HepG2 (cell line): ENCODE measurements around the gene HNRNPH2. TPM values are rescaled to one million over a fixed set of nuclear protein-coding genes. Genes with fewer than 3 reads are reported as not detected.
A peak's percentile ranks its signal among the peaks of the same experiment; 100 is the strongest.

Experiments
- BCL6 ChIP-seq: IDR thresholded peaks from 2 replicates; pipeline ENCODE4 v1.6.1; 2016; ENCODE audit warnings: missing genetic modification reagents, missing compliant biosample characterization
- CREM ChIP-seq, 2 experiments: sonication (generic) in 1 of 2; formaldehyde crosslinking in 1 of 2; IDR thresholded peaks; 2 replicates each; pipeline versions ENCODE4 v1.4.0 to v1.6.1; 2016 to 2020; ENCODE audit warnings: antibody characterized with exemption in 1 of 2, mild to moderate bottlenecking in 1 of 2, missing genetic modification reagents in 1 of 2
- FOXK2 ChIP-seq: fragments of 450-650 bp; IDR thresholded peaks from 2 replicates; pipeline ENCODE4 v1.6.1; 2016
- HMG20A ChIP-seq: IDR thresholded peaks from 2 replicates; pipeline ENCODE4 v1.6.1; 2016; ENCODE audit warnings: borderline replicate concordance
- MAF1 ChIP-seq: sonication (generic); formaldehyde crosslinking; IDR thresholded peaks from 2 replicates; pipeline ENCODE4 v1.5.0; 2020; ENCODE audit warnings: missing genetic modification reagents, borderline replicate concordance
- MAFG ChIP-seq: sonication (generic); formaldehyde crosslinking; IDR thresholded peaks from 2 replicates; pipeline ENCODE4 v1.5.1; 2020; ENCODE audit warnings: mild to moderate bottlenecking, missing genetic modification reagents
- NBN ChIP-seq: fragments of 450-650 bp; conservative IDR thresholded peaks from 2 replicates; pipeline ENCODE4 v1.6.1; 2017
- NCOA1 ChIP-seq: sonication (generic); formaldehyde crosslinking; IDR thresholded peaks from 2 replicates; pipeline ENCODE4 v1.9.0; 2021; ENCODE audit warnings: missing genetic modification reagents
- NFRKB ChIP-seq: fragments of 450-650 bp; IDR thresholded peaks from 2 replicates; pipeline ENCODE4 v1.6.1; 2017
- SRF ChIP-seq: IDR thresholded peaks from 2 replicates; pipeline ENCODE4 v1.6.1; 2011; ENCODE audit warnings: mild to moderate bottlenecking, low read depth, low read length, moderate library complexity
- TEAD3 ChIP-seq: optimal IDR thresholded peaks from 2 replicates; pipeline ENCODE3; 2016; ENCODE audit warnings: borderline replicate concordance
- TP53 ChIP-seq: sonication (generic); formaldehyde crosslinking; conservative IDR thresholded peaks from 2 replicates; pipeline ENCODE4 v1.4.0; 2020; ENCODE audit warnings: missing genetic modification reagents
- TRAFD1 ChIP-seq: sonication (generic); formaldehyde crosslinking; IDR thresholded peaks from 2 replicates; pipeline ENCODE4 v1.5.1; 2020; ENCODE audit warnings: missing genetic modification reagents, mild to moderate bottlenecking, borderline replicate concordance
- XRCC5 ChIP-seq: fragments of 200-400 bp; formaldehyde crosslinking; optimal IDR thresholded peaks from 2 replicates; pipeline ENCODE3; 2017; ENCODE audit warnings: mild to moderate bottlenecking, low read length
- ZC3H4 ChIP-seq: sonication (generic); formaldehyde crosslinking; IDR thresholded peaks from 2 replicates; pipeline ENCODE4 v1.4.0; 2020; ENCODE audit warnings: missing genetic modification reagents, borderline replicate concordance
- ZIK1 ChIP-seq: sonication (generic); formaldehyde crosslinking; IDR thresholded peaks from 2 replicates; pipeline ENCODE4 v1.5.0; 2020; ENCODE audit warnings: mild to moderate bottlenecking, low read depth, missing genetic modification reagents, borderline replicate concordance
- ZKSCAN8 ChIP-seq: IDR thresholded peaks from 2 replicates; pipeline ENCODE4 v1.6.1; 2016; ENCODE audit warnings: borderline replicate concordance, missing genetic modification reagents, missing compliant biosample characterization
- ZNF292 ChIP-seq: sonication (generic); formaldehyde crosslinking; IDR thresholded peaks from 2 replicates; pipeline ENCODE4 v1.8.1; 2022; ENCODE audit warnings: mild to moderate bottlenecking, low read depth, missing genetic modification reagents, borderline replicate concordance
- ZNF484 ChIP-seq: sonication (generic); formaldehyde crosslinking; IDR thresholded peaks from 2 replicates; pipeline ENCODE4 v1.5.1; 2020; ENCODE audit warnings: mild to moderate bottlenecking, low read depth, missing genetic modification reagents, borderline replicate concordance
- ZNF670 ChIP-seq: sonication (generic); formaldehyde crosslinking; IDR thresholded peaks from 2 replicates; pipeline ENCODE4 v1.8.0; 2022; ENCODE audit warnings: mild to moderate bottlenecking, missing genetic modification reagents, borderline replicate concordance
- ZNF709 ChIP-seq: sonication (generic); formaldehyde crosslinking; IDR thresholded peaks from 2 replicates; pipeline ENCODE4 v1.5.0; 2020; ENCODE audit warnings: mild to moderate bottlenecking, missing genetic modification reagents
- ZNF761 ChIP-seq: sonication (generic); formaldehyde crosslinking; conservative IDR thresholded peaks from 2 replicates; pipeline ENCODE4 v1.4.0; 2020; ENCODE audit warnings: mild to moderate bottlenecking, missing genetic modification reagents
- polyA plus RNA-seq, 8 experiments: library from polyadenylated mRNA; depleted of rRNA in 3 of 8; stranded (reverse) in 7 of 8; unstranded in 1 of 8; fragments of >200 nt; fragmentation: Illumina TruSeq in 4 of 8; extraction: Trizol in 4 of 8; gene quantifications; 2 replicates each; pipeline versions ENCODE4 v1.2.1 to v1.2.3, GENCODE V29; 2011 to 2016; ENCODE audit warnings: low read depth in 4 of 8, missing spikeins in 1 of 8, mixed read lengths in 1 of 8; ENCODE audit not compliant: insufficient read depth in 1 of 8
- total RNA-seq, 5 experiments: library from RNA; depleted of rRNA; stranded (reverse); fragments of >200 nt; fragmentation: Illumina TruSeq; extraction: Trizol; gene quantifications; 2 replicates each; pipeline ENCODE4 v1.2.3, GENCODE V29; 2016; ENCODE audit warnings: low read depth in 1 of 5
- TF ChIP-seq, protein P1 (sequence below): IDR thresholded peaks from 2 replicates; pipeline ENCODE4 v1.6.1; 2016
- TF ChIP-seq, protein P2 (sequence below): IDR thresholded peaks from 2 replicates; pipeline ENCODE4 v1.6.1; 2016; ENCODE audit warnings: control low read depth
- TF ChIP-seq, protein P3 (sequence below): IDR thresholded peaks from 2 replicates; pipeline ENCODE4 v1.6.1; 2016; ENCODE audit warnings: missing biosample characterization, missing genetic modification reagents, low read depth

Gene HNRNPH2
- total and polyA plus RNA-seq, 2 of the 13 experiments (the other 11 are each of a cell fraction or from before 2014, with no cell fraction given): 23.8 to 56.9 TPM

DNA sequence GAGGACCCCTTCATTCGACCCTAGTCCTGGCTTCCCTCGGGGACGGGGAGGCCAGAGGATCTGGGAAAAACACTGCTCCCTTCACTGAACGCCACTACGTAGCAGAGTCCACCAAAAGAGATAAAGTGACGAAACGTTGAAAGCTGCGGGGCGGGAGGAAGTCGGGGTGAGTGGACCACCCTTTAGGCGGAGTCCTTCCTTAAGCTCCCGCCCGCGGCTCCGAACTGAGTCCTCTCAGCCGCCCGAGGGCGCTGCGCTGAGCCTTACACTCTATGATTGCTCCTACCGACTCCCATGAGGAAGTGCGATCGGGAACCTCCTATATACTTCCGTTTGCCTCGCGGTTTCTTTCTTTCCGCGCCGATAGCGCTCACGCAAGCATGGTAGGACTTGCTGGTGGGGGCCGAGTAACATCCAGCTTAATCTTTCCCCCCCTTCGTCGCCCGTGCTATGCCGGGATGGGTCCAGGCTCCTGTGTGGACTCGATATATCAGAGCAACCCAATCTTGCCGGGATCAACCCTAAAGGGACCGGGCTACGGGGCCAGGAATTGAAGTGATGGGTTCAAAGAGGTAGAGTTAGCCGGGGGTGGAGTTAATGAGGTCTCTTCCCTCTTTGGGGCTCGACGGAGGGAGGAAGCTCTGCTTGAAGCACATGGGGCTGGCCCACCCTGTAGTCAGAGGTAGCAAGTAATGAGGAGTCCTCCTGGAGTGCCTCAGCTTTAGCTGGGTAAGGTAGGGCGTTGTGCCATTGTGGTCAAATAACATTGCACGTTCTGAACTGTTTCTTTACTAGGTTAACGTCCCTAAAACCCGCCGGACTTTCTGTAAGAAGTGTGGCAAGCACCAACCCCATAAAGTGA is 17.1 kb upstream of the HNRNPH2 start, which contains the start of gene RPL36A (continued):
- no peak for TF ChIP-seq SRF
- TF ChIP-seq, protein P1, sequence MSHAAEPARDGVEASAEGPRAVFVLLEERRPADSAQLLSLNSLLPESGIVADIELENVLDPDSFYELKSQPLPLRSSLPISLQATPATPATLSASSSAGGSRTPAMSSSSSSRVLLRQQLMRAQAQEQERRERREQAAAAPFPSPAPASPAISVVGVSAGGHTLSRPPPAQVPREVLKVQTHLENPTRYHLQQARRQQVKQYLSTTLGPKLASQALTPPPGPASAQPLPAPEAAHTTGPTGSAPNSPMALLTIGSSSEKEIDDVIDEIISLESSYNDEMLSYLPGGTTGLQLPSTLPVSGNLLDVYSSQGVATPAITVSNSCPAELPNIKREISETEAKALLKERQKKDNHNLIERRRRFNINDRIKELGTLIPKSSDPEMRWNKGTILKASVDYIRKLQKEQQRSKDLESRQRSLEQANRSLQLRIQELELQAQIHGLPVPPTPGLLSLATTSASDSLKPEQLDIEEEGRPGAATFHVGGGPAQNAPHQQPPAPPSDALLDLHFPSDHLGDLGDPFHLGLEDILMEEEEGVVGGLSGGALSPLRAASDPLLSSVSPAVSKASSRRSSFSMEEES: peak; percentile 48; the same call in 1 of the 2 replicates
- no peak for TF ChIP-seq TP53 (CRISPR knock-in tag)
- TF ChIP-seq ZNF670 (CRISPR knock-in tag): no peak
- TF ChIP-seq NBN: no peak
- TF ChIP-seq ZNF761 (CRISPR knock-in tag): no peak
- TF ChIP-seq MAFG (CRISPR knock-in tag): no peak
- TF ChIP-seq TRAFD1 (CRISPR knock-in tag): no peak
- TF ChIP-seq BCL6: 0 out of 2 replicates have a peak, but pooled peaks have one; percentile 19
- no peak for TF ChIP-seq MAF1 (CRISPR knock-in tag)
- TF ChIP-seq HMG20A: no peak
- TF ChIP-seq ZNF709 (CRISPR knock-in tag): no peak
- TF ChIP-seq, protein P2, sequence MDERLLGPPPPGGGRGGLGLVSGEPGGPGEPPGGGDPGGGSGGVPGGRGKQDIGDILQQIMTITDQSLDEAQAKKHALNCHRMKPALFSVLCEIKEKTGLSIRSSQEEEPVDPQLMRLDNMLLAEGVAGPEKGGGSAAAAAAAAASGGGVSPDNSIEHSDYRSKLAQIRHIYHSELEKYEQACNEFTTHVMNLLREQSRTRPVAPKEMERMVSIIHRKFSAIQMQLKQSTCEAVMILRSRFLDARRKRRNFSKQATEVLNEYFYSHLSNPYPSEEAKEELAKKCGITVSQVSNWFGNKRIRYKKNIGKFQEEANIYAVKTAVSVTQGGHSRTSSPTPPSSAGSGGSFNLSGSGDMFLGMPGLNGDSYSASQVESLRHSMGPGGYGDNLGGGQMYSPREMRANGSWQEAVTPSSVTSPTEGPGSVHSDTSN (CRISPR knock-in tag): no peak
- peak; percentile 55; the same call in 1 of the 2 replicates for TF ChIP-seq CREM (IDR thresholded peaks at IDR 0.05)
- TF ChIP-seq CREM (CRISPR knock-in tag; IDR thresholded peaks at IDR 0.05): no peak
- no peak for TF ChIP-seq ZIK1 (CRISPR knock-in tag)
- TF ChIP-seq NFRKB: no peak
- no peak for TF ChIP-seq ZNF292 (CRISPR knock-in tag)
- no peak for TF ChIP-seq ZKSCAN8 (CRISPR knock-in tag)
- TF ChIP-seq ZC3H4 (CRISPR knock-in tag): no peak
- TF ChIP-seq ZNF484: no peak
- TF ChIP-seq NCOA1 (CRISPR knock-in tag): no peak
- TF ChIP-seq XRCC5: peak; percentile 80
- TF ChIP-seq, protein P3, sequence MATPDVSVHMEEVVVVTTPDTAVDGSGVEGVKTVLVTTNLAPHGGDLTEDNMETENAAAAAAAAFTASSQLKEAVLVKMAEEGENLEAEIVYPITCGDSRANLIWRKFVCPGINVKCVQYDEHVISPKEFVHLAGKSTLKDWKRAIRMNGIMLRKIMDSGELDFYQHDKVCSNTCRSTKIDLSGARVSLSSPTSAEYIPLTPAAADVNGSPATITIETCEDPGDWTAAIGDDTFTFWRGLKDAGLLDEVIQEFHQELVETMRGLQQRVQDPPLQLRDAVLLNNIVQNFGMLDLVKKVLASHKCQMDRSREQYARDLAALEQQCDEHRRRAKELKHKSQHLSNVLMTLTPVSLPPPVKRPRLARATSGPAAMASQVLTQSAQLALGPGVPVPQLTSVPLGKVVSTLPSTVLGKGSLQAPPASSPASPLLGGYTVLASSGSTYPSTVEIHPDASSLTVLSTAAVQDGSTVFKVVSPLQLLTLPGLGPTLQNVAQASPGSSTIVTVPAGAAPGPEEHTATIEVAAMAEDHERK: no peak
- no peak for TF ChIP-seq TEAD3
- no peak for TF ChIP-seq FOXK2
